OCI-LY1 (cell line): ENCODE data around the gene BHLHE40.

Experiments
- H2AFZ ChIP-seq: fragments of 200-600 bp; sonication (generic), shearing (Covaris generic); 2 replicates; pipeline ENCODE4 v1.6.0; 2014; ENCODE audit warnings: antibody characterized with exemption, mild to moderate bottlenecking, low read length
- H3F3A ChIP-seq: fragments of 200-600 bp; sonication (generic), shearing (Covaris generic); 2 replicates; pipeline ENCODE4 v1.6.0; 2014; ENCODE audit warnings: mild to moderate bottlenecking, antibody characterized with exemption, low read length, moderate library complexity; ENCODE audit not compliant: insufficient read depth
- H3K27ac ChIP-seq: fragments of 200-600 bp; sonication (generic); 2 replicates; pipeline ENCODE4 v1.5.1; 2014; ENCODE audit warnings: low read length, mixed run types, mild to moderate bottlenecking, low read depth; ENCODE audit not compliant: poor library complexity, severe bottlenecking
- H3K27me3 ChIP-seq: fragments of 200-600 bp; sonication (generic); 2 replicates; pipeline ENCODE4 v1.6.0; 2014; ENCODE audit warnings: antibody characterized with exemption, mild to moderate bottlenecking, low read length, moderate library complexity; ENCODE audit not compliant: insufficient read depth
- H3K36me3 ChIP-seq: fragments of 200-600 bp; sonication (generic); 2 replicates; pipeline ENCODE4 v1.6.1; 2014; ENCODE audit warnings: mild to moderate bottlenecking, antibody characterized with exemption, low read length, moderate library complexity, mixed read lengths; ENCODE audit not compliant: insufficient read depth
- H3K4me1 ChIP-seq: fragments of 200-600 bp; sonication (generic); 2 replicates; pipeline ENCODE4 v1.5.1; 2014; ENCODE audit warnings: mild to moderate bottlenecking, low read length, moderate library complexity; ENCODE audit not compliant: insufficient read depth, severe bottlenecking
- H3K4me2 ChIP-seq: fragments of 200-600 bp; sonication (generic), shearing (Covaris generic); 2 replicates; pipeline ENCODE4 v1.6.1; 2014; ENCODE audit warnings: low read length
- H3K4me3 ChIP-seq: fragments of 200-600 bp; sonication (generic); 2 replicates; pipeline ENCODE4 v1.5.1; 2014; ENCODE audit warnings: low read length, low read depth, mild to moderate bottlenecking, mixed read lengths; ENCODE audit not compliant: poor library complexity, severe bottlenecking
- H3K79me2 ChIP-seq: fragments of 200-600 bp; shearing (Covaris generic); 2 replicates; pipeline ENCODE4 v1.6.1; 2016; ENCODE audit warnings: mixed run types, low read length, mixed read lengths; ENCODE audit not compliant: insufficient read depth
- H3K9ac ChIP-seq: fragments of 200-600 bp; sonication (generic), shearing (Covaris generic); 2 replicates; pipeline ENCODE4 v1.6.1; 2014; ENCODE audit warnings: mild to moderate bottlenecking, low read length, mixed read lengths
- H3K9me2 ChIP-seq: fragments of 200-600 bp; sonication (generic), shearing (Covaris generic); 2 replicates; pipeline ENCODE4 v1.6.1; 2014; ENCODE audit warnings: low read depth, mild to moderate bottlenecking, low read length, mixed read lengths
- H3K9me3 ChIP-seq: fragments of 200-600 bp; shearing (Covaris generic); 2 replicates; pipeline ENCODE4 v1.6.1; 2014; ENCODE audit warnings: low read length, mixed read lengths
- H4K20me1 ChIP-seq: fragments of 200-600 bp; sonication (generic), shearing (Covaris generic); 2 replicates; pipeline ENCODE4 v1.6.0; 2016; ENCODE audit warnings: mild to moderate bottlenecking, low read length; ENCODE audit not compliant: insufficient read depth
- CTCF ChIP-seq: fragments of 200-600 bp; sonication (generic), shearing (Covaris generic); IDR thresholded peaks from 2 replicates; pipeline ENCODE4 v1.5.1; 2017; ENCODE audit warnings: mild to moderate bottlenecking, antibody characterized with exemption, low read length, moderate library complexity, mixed read lengths
- EZH2 ChIP-seq: fragments of 200-600 bp; sonication (generic), shearing (Covaris generic); IDR thresholded peaks from 2 replicates; pipeline ENCODE4 v1.8.0; 2017; ENCODE audit warnings: borderline replicate concordance, mixed run types, mild to moderate bottlenecking, antibody characterized with exemption, low read length, moderate library complexity, mixed read lengths

The BHLHE40 gene

DNA sequence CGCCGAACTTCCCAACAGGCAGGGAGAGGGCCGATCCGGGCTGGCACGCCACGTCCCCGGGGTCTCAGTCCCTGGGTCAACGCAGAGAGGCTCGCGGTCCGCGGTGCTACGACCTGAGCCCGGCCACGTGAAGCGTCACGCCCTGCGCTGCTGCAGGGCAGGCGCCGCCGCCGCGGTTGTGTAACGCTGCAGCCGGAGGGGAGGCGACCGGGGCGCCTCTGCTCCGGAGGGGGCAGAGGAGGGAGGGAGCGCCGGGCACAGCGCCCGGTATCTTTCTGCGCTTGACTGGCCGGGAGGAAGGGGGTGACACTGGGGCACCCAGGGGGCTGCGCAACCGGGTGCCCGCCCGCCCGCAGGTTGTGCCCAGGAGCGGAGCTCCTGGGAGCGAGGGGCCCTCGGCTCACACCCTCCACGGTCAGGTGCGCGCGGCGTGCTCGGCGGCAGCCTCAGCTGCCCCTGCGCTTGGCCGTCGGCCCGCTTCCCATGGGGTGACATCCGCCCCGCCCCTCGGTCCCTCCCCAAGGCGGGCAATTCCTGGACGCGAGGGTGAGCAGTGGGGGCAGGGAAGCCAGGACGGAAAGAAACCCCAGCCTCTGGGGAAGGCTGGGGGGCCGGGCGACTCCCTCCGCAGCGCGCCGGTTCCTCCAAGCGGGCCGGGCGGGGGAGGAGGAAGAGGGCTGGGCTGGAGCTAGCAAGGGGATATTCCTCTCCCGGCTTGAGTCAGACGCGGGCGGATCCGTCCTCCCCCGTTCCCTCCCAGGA is 852 bp upstream of the BHLHE40 start:
- Histone ChIP-seq H3K79me2 (no peaks in the 10 kb centered on the region), H3K36me3 (no peaks in the 10 kb centered on the region), H2AFZ (no peak overlapping the region), H3K27ac (no peak overlapping the region), H3K4me1 (peaks cover 23% of the 10 kb centered on the region), H3K4me3 (peak overlapping the region; percentile 58), H3K9me3 (no peaks in the 10 kb centered on the region), H3F3A (no peaks in the 10 kb centered on the region), H3K9me2 (no peaks in the 10 kb centered on the region), H4K20me1 (no peaks in the 10 kb centered on the region), H3K9ac (peak overlapping the region; percentile 6; the same call in 1 of the 2 replicates), H3K4me2 (peak overlapping the region; percentile 63), H3K27me3 (no peaks in the 10 kb centered on the region)
- TF ChIP-seq EZH2 (no peak), CTCF (no peak)

- no peak overlapping the region for H3K27ac ChIP-seq
- no peaks in the 10 kb centered on the region for H3K79me2 ChIP-seq
- peaks cover 23% of the 10 kb centered on the region for H3K4me1 ChIP-seq
- no peaks in the 10 kb centered on the region for H4K20me1 ChIP-seq
- peak overlapping the region; percentile 63 for H3K4me2 ChIP-seq
- no peaks in the 10 kb centered on the region for H3K36me3 ChIP-seq
- H3K27me3 ChIP-seq, result no peaks in the 10 kb centered on the region
- H3K4me3 ChIP-seq, result peak overlapping the region; percentile 58
- H3F3A ChIP-seq, result no peaks in the 10 kb centered on the region
- peak overlapping the region; percentile 6; the same call in 1 of the 2 replicates for H3K9ac ChIP-seq
- H3K9me3 ChIP-seq, result no peaks in the 10 kb centered on the region
- no peaks in the 10 kb centered on the region for H3K9me2 ChIP-seq
- no peak overlapping the region for H2AFZ ChIP-seq
- TF ChIP-seq EZH2 (no peak), CTCF (no peak)
Observed at GRCh38 chr3:4978966-4979427, 240 bp upstream of the BHLHE40 start.

- no peak overlapping the region for H3K27ac ChIP-seq
- peak; percentile 87 for TF ChIP-seq CTCF
- TF ChIP-seq EZH2, result no peak
- no peaks in the 10 kb centered on the region for H3K9me3 ChIP-seq
- H3K4me2 ChIP-seq, result peak overlapping the region; percentile 35; the same call in 1 of the 2 replicates
- H4K20me1 ChIP-seq, result no peaks in the 10 kb centered on the region
- no peak overlapping the region for H3K9ac ChIP-seq
- H3K4me1 ChIP-seq, result peaks cover 23% of the 10 kb centered on the region
- no peaks in the 10 kb centered on the region for H3K27me3 ChIP-seq
- H3K36me3 ChIP-seq, result no peaks in the 10 kb centered on the region
- H2AFZ ChIP-seq, result no peak overlapping the region
- no peaks in the 10 kb centered on the region for H3F3A ChIP-seq
- H3K79me2 ChIP-seq, result no peaks in the 10 kb centered on the region
- no peaks in the 10 kb centered on the region for H3K9me2 ChIP-seq
- peak overlapping the region; percentile 47 for H3K4me3 ChIP-seq
Observed at GRCh38 chr3:4980229-4981203, 1.3 kb downstream of the BHLHE40 start.
